Inflammatory macrophage treated with lipopolysaccharide for 1 hour (primary cell): Measurements from ENCODE around the gene SLC50A1.

Experiments used
- DNase-seq, 2 donors: peaks; one replicate each; pipeline ENCODE4 v3.0.0-alpha.2; 2020 to 2022

The SLC50A1 gene

GRCh38 chr1:155186794-155187455 is 51.3 kb downstream of the SLC50A1 start:
- DNase-seq, result no peak

- DNase-seq, result no peak
Measured at GRCh38 chr1:155187456-155187891, 51.8 kb downstream of the SLC50A1 start.

GRCh38 chr1:155188268-155188667 is 52.6 kb downstream of the SLC50A1 start:
- no peak for DNase-seq
